ENCODE data around the gene NUP214. TPM values are rescaled to one million over a fixed set of nuclear protein-coding genes. Genes with fewer than 3 reads are reported as not detected.

NUP214 gene
- total RNA-seq, 1 experiment from 2014 or later = 35.5 TPM

- TF ChIP-seq MAX (IDR thresholded peaks at IDR 0.05) (no peak), SRF (IDR thresholded peaks at IDR 0.05; ENCODE audit: low read depth) (no peak), ZBTB33 (IDR thresholded peaks at IDR 0.05; ENCODE audit: extremely low read depth, insufficient replicate concordance, low read length) (no peak), ZFX (IDR thresholded peaks at IDR 0.05) (no peak), CBX3 (IDR thresholded peaks at IDR 0.05; ENCODE audit: low read depth) (no peak), EZH2phosphoT487 (IDR thresholded peaks at IDR 0.05; ENCODE audit: borderline replicate concordance) (no peak), REST (IDR thresholded peaks at IDR 0.05; ENCODE audit: low read depth) (no peak), POLR2A (IDR thresholded peaks at IDR 0.05; ENCODE audit: borderline replicate concordance, extremely low read depth, insufficient read depth, insufficient read length) (no peak), FOSL1 (IDR thresholded peaks at IDR 0.05; ENCODE audit: low read depth) (no peak), POLR2AphosphoS5 (IDR thresholded peaks at IDR 0.05; ENCODE audit: low read depth, low read length) (no peak)
- Histone ChIP-seq H3K27ac (ENCODE audit: low read depth, low read length) (no peak overlapping the region), H2AFZ (ENCODE audit: low read depth, low read length, poor library complexity, severe bottlenecking) (no peak overlapping the region), H3K9me2 (ENCODE audit: insufficient read depth) (no peaks in the 10 kb centered on the region), H3K4me1 (ENCODE audit: control insufficient read depth in 1 of 2, insufficient read depth in 2 of 2, low read length in 2 of 2) (no peaks in the 10 kb centered on the region), H4K20me1 (ENCODE audit: insufficient read depth) (no peaks in the 10 kb centered on the region), H3K36me3 (ENCODE audit: control insufficient read depth in 1 of 2, insufficient read depth in 2 of 2, low read length in 2 of 2) (peaks cover 44 to 48% of the 10 kb centered on the region in 2 experiments), H3K9me3 (ENCODE audit: control insufficient read depth in 1 of 2, insufficient read depth in 1 of 2, low read depth in 1 of 2, low read length in 2 of 2) (no peaks in the 10 kb centered on the region), H3K9ac (ENCODE audit: low read length) (no peak overlapping the region), H3K79me2 (ENCODE audit: insufficient read depth, low read length) (no peaks in the 10 kb centered on the region; the same call in 1 of the 2 replicates), H3K4me2 (ENCODE audit: low read length) (no peak overlapping the region), H3K27me3 (ENCODE audit: insufficient read depth, low read length) (no peaks in the 10 kb centered on the region), H3K4me3 (replicated peaks in 1 of 2; ENCODE audit: low read depth in 1 of 2, low read length in 2 of 2) (no peak overlapping the region)
- BruUV-seq (replicated peaks) = no TSS peak
- intact Hi-C loops (cut with micrococcal nuclease) = no loop called here
- ATAC-seq (no peak), DNase-seq (ENCODE audit: low read depth, low spot score) (no peak)
- CTCF ChIA-PET = no interaction called here
- RAD21 ChIA-PET (ENCODE audit: low non-redundant PET in 1 of 2, low total read pairs in 2 of 2, uncharacterized antibody in 2 of 2, unreplicated experiment in 2 of 2) = no interaction called here
- POLR2A ChIA-PET = no interaction called here
Observed at GRCh38 chr9:131193051-131193450, 67.7 kb downstream of the NUP214 start.
